SU-DHL-6 (cell line): ENCODE results near the gene MCM9.

Experiments
- EZH2phosphoT487 ChIP-seq: fragments of 200-600 bp; sonication (generic), shearing (Covaris generic); conservative IDR thresholded peaks from 2 replicates; pipeline ENCODE4 v1.6.1; 2018; ENCODE audit warnings: mild to moderate bottlenecking, antibody characterized with exemption, low read length, moderate library complexity, mixed read lengths
- TF ChIP-seq, protein P1 (sequence below): fragments of 200-600 bp; sonication (generic); IDR thresholded peaks from one replicate; pipeline ENCODE4 v1.5.1; 2017; ENCODE audit warnings: antibody characterized with exemption, mild to moderate bottlenecking, low read length, moderate library complexity; ENCODE audit not compliant: insufficient read depth, poor library complexity, severe bottlenecking

GRCh38 chr6:118935331-118935668 lies 341 bp upstream of the MCM9 start:
- TF ChIP-seq, protein P1, sequence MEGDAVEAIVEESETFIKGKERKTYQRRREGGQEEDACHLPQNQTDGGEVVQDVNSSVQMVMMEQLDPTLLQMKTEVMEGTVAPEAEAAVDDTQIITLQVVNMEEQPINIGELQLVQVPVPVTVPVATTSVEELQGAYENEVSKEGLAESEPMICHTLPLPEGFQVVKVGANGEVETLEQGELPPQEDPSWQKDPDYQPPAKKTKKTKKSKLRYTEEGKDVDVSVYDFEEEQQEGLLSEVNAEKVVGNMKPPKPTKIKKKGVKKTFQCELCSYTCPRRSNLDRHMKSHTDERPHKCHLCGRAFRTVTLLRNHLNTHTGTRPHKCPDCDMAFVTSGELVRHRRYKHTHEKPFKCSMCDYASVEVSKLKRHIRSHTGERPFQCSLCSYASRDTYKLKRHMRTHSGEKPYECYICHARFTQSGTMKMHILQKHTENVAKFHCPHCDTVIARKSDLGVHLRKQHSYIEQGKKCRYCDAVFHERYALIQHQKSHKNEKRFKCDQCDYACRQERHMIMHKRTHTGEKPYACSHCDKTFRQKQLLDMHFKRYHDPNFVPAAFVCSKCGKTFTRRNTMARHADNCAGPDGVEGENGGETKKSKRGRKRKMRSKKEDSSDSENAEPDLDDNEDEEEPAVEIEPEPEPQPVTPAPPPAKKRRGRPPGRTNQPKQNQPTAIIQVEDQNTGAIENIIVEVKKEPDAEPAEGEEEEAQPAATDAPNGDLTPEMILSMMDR: no peak
- TF ChIP-seq EZH2phosphoT487: no peak
